Fibroblast of skin of scalp (primary cell): ENCODE data around the gene TTLL1.
"Not testable (repeated sequence)": the region's sequence is repeated elsewhere in the genome, so short reads cannot be mapped to it uniquely, and the experiment has no call there.

Source experiments
- DNase-seq: peaks from one replicate; pipeline ENCODE4 v3.0.0-alpha.2; 2013

Gene TTLL1

DNA sequence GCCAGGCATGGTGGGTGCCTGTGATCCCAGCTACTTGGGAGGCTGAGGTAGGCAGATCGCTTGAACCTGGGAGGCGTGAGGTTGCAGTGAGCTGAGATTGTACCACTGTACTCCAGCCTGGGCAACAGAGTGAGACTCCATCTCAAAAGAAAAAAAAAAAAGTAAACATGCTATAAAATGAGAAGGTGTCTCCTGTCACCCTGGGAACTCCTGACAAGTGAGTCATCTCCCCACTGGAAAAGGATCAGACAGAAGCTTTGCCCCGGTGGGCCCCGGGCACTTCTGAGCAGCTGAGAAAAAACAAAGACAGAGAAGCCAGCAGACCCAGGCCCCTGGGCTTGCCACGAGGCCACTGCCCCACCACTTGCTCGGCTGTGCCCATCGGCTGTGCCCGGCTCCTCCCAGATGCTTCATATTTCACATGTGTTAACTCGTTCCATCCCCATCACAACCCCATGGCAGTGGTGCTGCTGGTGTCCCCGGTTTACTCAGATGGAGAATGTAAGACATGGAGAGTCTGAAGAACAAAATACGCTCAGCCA is 22.3 kb downstream of the TTLL1 start:
- peak; percentile 62 for DNase-seq

DNA sequence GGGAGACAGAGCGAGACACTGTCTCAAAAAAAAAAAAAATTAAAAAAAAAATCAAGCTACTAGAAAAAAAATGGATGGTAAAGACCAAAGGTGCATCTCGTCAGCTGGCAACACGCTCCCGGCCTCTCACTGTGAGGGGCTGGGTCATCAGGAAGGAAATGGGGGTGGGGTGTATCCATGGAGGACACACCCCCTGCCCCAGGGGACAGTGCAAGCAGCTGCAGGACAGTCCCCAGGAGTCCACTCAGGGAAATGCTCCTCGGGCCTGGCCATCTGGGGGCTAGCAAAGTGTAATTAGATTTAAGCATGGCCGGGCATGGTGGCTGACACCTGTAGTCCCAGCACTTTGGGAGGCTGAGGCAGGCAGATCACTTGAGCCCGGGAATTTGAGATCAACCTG is 23.1 kb downstream of the TTLL1 start:
- DNase-seq: no peak

DNA sequence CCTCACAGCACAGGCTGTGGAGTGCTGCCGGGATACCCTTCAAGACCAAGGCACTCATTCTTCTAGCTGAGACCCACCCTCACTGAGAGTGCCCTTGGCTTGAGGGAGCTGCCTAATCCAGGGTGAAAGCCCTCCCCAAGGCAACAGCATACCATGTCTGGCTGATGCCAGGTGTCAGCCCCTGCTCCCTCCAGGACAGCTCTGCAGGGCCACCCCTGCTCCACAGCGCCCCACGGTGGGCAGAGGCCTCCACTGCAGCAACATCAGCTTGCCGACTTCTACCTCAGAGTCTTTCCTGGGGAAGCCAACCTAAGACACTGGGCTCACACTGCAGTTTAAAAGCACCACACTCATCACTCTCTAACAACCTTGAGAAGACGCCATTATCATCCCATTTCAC is 29.0 kb downstream of the TTLL1 start:
- peak; percentile 8 for DNase-seq

DNA sequence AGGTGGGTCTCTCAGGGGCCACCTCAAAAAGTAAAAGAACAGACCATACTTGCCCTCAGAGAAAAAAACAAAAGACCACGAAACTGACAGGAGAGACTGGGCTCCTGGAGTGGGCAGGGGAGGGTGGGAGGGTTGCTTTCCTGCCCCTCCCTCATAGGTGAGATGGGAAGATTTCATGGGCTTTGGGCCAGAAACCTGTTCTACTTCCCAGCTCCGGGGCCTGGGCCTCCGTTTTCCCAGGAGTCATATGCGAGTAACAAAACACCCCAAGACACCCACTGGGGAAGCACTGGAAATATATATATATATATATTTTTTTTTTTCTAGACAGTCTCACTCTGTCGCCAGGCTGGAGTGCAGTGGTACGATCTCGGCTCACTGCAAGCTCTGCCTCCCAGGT is 31.6 kb downstream of the TTLL1 start:
- no peak for DNase-seq

DNA sequence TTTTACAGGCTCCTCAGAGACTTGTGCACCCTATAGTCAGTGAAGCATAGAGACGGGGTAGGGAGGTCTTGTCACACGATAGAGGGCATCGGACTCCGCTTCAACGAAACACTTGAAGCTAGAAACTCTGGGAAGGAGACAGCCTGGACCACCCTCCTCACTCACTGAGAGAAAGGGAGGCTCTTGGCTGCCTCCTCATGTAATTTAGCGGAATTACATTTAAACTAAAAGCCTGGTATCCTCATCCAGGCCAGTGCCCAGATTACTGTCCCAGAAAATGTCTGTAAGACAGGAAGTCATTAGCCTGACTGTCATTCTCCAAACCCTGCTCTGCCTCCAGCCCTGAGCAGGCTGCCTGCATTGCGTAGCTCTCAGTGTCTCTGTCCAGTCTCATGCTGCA is 36.0 kb downstream of the TTLL1 start:
- no peak for DNase-seq

DNA sequence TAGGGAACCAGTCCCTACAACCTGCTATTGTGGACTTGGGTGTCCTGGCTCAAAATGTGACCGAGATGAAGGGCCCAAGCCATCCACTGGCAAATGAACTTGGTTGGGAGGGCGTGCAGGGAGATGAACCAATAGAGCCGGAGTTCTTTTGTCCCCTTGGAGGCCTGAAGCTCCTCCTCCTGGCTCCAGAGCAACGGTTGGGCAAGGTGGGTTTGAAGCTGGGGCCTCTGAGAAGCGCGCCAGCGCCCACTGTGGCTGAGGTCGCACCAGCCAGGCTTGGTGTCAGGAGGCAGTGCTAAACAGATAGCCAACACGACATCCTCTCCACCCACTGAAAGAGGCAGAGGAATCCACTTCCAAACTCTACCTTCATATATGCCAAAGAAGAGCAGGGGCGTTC is 38.2 kb downstream of the TTLL1 start:
- DNase-seq: no peak

DNA sequence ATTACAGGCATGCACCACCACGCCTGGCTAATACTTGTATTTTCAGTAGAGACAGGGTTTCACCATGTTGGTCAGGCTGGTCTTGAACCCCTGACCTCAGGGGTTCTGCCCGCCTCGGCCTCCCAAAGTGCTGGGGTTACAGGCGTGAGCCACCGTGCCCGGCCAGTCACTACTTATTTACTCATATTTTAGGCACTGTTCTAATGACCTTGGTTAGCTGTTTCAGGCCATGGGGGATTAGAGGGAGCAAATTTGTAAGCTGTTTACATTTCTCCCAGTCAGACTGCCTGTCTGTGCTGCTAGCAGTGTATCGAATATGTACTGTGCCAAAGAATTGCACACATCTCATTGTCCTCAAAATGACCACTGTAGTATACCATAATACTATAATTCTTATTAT is 41.6 kb downstream of the TTLL1 start:
- DNase-seq: no peak

DNA sequence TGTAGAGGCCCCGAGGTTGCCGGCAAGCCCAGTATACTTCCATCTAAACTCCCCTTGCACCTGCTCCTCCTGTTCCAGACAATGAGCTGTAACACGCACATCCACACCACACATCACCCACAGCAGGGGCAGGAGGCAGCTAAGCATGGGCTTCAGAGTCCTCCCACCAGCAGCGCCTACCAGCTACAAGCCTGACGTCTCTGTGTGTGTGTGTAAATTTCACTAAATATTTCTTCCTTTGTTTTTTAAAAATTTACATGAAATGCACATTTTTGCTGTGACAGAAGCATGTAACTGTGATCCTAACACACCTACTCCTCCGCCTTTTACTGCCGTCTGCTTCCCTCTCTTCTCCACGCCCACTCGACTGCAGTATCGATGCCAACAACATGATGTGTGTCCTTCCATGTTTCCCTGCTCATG is 44.9 kb downstream of the TTLL1 start:
- DNase-seq: no peak

DNA sequence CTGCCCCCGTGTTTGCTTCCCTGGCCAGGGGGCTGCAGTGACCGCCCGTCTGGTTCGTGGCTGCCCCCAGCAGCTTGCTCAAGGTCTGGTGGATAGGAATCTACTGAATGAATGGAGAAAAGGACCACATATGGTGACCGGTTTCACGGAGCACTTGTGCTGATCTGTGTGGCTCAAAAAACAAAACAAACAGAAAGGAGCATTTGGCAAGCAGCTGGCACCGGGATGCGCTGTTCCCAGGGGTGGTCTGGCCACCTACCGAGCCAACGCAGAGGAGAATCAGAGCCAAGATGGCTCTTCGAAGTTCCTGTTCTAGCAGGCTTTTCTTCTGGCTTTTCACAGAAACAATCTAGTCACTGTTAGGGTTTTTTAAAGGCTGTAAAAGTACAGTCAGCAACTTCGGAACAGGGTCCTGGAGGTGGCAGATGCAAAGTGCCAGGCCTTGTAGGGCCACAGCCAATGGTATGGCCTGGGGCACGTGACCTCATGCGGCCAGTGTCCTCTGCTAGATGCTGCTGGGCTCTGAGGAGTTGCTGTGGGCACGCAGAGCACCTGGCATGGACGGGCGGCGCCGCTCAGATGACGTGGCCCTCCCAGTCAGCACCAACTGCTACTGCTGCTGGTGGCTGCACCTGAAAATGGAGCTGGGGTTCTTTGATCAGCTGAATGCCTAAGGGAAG is 47.0 kb downstream of the TTLL1 start:
- peak; percentile 69 for DNase-seq

DNA sequence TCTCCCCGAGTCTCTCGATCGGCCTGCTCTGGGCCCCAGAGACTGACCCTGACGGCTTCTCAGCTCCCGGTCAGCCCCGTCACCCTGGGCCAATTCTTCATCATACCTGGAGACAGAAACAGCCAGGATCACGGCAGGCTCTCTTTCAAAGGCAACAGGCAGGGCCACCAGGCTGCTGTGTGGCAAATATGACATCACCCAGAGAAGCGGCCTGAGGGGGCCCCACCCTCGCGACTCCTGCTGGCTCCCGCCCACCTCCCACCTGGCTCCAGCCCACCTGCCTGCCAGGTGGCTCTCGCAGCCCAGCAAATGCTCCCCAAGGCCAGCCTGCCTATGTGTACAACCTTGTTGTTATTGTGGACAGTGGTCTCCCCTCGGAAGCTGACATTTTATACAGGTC is 49.4 kb downstream of the TTLL1 start:
- DNase-seq: no peak

DNA sequence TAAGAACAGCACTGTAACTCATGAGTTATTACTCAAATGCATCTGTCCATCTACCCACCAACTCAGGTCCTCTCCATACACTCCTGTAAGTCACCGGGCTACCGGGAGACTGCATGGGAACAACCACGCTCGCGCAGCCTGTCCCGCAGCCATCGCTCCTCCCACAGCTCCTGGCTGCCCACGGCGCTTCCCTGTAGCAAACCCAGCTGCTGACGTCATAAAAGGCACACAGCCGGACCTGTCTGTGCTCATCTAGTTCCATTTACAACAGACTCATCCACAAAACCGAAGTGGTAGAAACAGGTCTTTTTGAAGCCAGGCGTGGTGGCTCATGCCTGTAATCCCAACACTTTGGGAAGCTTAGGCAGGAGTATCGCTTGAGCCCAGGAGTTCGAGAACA is 50.9 kb downstream of the TTLL1 start:
- no peak for DNase-seq

DNA sequence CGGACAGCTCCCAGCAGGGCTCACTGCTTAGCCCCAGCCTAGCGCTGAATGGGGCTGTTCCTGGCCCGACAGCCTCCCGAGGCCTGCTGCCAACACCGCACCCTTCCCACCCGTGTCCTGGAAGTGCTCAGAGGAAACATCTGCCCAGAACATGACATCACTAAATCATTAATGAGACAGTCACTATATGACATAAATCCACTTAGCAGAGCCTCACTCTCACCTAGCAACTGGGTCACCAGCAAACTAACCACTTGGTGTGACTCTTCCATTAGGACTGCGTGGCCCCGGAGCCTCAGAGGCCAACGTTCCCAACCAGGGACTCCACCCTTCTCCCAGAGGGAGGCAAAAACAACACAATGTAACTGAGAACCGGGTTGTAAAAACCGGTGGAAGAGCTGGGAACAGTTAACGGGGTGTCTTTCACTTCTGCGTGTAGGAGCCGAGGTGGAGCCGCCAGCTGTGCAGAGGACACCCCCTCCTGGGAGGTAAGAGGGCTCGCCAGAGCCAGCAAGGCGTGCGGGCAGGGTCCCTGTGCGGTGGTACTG is 52.8 kb downstream of the TTLL1 start:
- DNase-seq: peak; percentile 86

DNA sequence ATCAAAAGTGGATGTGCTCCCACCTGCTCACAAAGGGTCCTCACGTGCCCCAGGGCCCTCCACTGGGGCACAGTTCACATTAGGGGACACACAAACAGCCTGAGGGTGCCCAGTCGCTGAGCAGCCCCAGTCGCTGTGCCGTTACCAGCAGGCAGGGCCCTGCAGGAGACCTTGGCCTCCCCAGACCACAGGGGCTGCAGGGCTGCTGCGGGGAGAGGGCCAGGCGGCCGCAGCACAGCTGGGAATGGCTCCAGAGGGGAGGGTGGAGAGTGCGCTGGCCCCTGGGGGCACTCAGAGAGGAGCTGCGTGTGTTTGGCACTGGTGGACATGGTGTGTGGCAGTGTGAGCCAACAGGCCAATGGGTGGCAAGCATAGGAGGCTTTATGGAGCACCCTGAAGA is 53.9 kb downstream of the TTLL1 start:
- no peak for DNase-seq

DNA sequence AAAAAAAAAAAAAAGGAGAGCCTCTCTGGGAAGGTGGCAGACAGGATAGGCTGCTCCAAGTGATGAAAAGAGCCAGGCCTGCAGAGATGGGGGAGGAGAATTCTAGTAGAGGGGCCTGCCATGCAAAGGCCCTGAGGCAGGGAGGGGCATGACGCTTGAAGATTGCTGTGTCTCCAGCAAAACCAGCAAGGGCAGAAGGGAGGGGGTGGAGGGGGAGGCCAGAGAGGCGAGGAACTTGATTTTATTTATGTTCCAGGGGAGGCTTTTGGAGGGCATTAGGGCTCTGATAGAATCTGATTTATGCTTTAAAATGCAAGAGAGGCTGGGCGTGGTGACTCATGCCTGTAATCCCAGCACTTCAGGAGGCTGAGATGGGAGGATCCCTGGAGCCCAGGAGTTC is 57.6 kb downstream of the TTLL1 start:
- DNase-seq: no peak

DNA sequence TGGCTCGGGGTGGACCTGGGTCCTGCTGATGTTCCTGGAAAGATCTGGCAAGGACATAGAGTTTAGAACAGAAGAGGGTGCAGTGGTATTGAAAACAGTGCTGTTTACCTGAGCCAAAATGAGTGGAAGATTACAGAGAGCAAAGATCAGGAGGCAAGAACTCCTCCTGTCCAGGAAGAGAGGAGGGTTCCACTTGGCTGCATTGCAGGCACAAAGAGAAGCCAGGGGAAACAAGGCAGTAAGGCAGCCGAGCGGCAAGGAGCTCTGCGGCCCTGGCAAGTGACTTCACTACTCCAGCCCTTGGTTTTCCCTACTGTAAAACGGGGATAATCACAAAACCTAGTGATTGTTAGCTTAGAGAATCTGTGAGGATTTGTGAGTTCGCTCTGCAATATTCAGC is 70.6 kb downstream of the TTLL1 start:
- no peak for DNase-seq

DNA sequence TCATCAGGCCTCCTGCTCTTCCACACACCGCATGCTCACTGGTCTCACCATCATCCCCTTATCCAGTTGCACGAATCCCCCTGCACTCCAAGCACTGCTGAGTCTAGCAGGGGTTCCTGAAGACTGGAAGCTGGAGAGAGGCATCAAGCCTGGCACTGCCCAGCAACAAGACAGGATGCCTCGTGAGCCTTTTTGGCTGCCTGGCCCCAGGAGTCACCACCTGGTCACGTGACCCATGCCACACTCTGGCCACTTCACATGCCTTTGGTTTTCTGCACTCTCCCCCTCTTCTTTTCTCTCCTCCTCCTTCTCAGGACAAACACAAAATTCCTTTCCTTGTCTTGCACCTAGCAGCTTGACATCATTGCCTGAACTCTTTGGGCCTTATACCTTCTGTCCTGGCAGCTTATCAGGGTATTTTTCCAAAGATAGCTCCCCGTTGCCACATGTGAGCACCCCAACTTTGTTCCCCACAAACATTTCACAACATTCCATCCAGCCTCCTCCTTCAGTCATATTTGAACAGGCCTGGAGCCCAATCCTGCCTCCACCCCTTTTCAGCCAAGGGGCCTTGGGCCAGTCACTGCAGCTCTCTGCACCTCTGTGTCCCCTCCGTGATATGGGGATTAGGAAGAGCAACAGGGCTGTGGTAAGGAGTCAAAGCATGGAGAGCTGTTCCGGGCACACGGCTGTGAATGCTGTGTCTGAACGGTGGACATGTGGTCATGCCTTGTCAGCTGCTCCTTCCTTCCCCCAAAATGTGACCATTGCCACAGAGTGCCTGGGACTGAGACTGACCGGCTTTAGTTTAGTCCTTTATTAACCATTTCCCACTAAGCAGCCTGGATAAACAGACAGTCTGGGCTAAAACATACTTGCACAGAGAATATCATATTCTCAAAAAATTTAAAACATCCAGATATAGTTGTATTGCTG is 71.4 kb downstream of the TTLL1 start:
- DNase-seq: no peak

DNA sequence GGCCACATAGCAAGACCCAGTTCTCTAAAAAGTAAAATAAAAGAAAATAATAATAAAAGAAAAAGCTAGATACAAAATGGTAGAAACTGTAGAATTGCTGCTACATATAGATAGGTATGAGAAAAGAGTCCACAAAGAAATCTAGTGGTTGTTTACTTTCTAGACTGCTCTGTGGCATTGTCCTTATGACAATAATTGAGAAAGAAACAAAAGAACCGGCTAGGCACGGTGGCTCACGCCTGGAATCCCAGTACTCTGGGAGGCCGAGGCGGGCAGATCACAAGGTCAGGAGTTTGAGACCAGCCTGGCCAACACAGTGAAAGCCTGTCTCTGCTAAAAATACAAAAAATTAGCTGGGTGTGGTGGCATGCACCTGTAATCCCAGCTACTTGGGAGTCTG is 73.0 kb downstream of the TTLL1 start:
- DNase-seq: not testable (repeated sequence)

DNA sequence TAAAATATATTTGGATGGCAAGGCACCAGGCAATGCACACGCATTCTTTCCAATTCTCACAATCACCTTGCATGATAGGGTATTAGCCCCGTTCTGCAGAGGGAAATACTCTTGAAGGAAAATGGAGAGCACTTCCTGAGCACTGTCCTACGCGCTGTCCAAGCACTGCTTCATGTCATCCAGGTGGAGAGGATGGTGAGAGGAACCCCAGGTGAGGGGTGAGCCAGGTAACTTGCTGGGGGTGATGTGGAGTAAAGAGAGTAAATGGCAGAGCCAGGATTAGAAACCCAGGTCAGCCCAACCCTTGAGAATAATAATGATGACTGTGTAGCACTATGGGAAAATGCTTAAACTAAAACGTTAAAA is 73.5 kb downstream of the TTLL1 start:
- DNase-seq: no peak

DNA sequence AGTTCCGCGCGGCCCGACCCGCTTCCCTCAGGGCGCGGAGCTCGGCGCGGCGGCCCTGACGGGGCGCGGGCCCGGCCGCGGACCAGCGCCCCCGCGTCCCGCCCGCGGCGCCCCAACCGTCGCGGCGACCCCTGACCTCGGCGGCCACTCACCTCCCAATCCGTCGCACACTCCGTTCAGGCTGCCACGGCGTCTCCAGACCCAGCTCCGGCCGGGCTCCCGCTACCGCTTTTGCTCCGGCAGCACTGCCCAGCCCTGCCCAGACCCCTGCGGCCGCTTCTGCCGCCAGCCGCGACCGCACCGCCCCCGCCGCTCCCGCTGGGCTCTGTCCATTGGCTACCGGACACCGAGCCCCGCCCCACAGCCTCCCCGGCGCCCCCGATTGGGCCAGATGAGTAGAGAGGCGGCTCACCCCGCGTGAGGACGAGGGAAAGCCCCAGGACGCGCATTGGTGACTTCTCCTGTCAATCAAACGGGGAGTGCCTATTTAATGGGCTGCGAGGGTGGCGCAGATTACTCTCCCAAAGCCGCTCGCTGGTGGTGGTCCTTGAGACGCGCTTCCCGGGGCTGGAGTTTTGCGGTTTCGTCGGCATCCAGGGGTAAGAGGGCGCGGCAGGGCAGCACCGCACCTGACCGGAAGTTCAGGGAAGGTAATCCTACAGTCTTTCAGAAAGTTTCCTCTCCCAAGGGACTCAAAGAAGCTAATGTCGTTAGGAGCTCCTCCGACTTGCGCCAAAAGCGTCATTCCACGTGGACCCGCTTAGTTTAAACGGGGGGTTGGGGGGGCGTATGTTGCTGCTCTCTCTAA is 74.1 kb downstream of the TTLL1 start, which contains the start of gene PACSIN2:
Gene PACSIN2 (minus strand): TSS at position 281 of the 808 bp plus-strand sequence. CDS start 103,069 bp downstream, outside the sequence.
- DNase-seq: peak; percentile 99

DNA sequence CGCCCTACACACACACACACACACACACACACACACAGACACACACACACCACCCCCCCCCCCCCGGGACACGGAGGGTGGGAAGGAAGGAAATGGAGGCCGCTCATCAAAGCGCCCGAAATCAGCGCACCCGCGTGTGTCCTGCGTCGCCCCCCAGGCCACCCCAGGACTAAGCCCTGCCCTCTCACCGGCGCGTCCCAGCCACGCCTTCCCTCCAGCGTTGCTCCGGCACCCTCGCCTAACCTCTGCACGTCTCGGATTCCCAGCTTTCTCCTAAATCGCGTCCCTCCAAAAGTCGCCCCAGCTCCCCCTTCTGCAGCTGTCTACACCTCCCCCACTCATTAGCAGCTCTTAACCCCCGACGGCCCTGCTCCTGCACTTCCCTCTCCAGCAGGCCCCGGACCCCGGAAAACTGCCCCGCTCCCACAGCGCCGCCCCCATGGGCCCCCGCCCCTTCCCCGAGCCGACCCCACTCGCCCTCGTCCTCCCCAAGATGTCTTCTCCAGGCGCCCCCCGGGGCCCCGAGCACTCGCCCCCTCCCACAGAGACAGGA is 74.8 kb downstream of the TTLL1 start:
- peak; percentile 33 for DNase-seq

DNA sequence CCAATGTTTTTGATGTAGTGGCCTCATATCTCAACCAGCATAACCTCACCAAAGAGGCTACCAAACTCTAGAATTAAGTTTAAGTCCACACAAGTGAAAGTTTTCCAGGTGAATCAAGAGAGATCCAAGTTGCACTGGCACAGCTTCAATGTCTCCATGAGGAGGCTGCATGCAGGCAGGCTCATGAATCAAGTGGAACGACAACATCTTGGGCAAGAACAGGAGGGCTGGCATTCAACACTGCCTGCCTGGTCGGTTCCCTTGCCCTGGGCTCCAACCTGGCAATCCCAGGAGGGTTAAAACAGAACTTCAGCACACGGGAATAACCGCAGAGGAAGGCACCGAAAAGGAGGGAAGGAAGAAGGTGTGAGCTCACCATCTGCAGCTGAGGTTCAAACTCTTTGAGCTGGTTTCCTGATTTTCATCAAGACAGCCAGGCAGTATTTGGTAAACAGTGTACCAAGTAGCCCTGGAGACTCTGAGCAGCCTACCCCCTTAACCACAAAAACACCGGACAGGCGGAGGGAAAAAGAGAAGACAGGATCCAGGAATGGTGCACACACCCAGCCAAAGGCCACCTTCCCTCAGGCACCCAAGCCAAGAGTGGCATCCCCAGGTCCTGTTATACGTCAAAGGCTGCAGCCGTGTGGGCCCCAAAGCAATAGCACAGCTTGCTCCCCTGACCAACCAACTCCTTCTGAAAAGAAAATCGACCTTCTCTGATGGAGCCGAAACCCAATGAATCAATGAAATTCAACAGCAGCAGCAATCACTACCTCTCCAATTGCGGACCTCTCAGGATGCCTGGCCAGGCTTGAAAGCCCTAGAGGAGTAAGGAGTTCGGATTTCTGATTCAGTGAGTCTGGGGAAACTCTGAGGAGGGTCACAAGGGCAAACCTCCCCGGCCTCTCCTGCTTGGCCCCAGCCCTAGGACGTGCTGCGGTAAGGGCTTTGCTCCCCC is 75.6 kb downstream of the TTLL1 start:
- no peak for DNase-seq
